ENCODE data around the gene ING1. TPM values are rescaled to one million over a fixed set of nuclear protein-coding genes. Genes with fewer than 3 reads are reported as not detected.

ING1 gene
- total RNA-seq, 1 donor from 2014 or later = 16.5 TPM

DNA sequence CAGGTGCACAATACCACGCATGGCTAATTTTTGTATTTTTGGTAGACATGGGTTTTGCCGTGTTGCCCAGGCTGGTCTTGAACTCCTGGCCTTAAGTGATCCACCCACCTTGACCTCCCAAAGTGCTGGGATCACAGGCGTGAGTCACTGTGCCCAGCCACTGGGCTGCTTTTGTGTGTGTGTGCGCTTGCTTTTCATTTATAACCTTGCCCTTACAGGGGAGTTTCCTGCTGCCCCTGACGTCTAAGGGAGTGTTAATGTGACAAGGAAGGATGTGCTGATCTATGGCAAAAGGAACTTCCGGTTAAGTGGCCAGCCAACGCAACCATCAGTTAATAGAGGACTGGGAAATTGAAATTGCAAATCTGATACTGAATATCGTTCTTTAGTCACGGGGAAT lies 57.7 kb downstream of the ING1 start:
- DNase-seq (ENCODE audit: low read depth) = peak; percentile 17

DNA sequence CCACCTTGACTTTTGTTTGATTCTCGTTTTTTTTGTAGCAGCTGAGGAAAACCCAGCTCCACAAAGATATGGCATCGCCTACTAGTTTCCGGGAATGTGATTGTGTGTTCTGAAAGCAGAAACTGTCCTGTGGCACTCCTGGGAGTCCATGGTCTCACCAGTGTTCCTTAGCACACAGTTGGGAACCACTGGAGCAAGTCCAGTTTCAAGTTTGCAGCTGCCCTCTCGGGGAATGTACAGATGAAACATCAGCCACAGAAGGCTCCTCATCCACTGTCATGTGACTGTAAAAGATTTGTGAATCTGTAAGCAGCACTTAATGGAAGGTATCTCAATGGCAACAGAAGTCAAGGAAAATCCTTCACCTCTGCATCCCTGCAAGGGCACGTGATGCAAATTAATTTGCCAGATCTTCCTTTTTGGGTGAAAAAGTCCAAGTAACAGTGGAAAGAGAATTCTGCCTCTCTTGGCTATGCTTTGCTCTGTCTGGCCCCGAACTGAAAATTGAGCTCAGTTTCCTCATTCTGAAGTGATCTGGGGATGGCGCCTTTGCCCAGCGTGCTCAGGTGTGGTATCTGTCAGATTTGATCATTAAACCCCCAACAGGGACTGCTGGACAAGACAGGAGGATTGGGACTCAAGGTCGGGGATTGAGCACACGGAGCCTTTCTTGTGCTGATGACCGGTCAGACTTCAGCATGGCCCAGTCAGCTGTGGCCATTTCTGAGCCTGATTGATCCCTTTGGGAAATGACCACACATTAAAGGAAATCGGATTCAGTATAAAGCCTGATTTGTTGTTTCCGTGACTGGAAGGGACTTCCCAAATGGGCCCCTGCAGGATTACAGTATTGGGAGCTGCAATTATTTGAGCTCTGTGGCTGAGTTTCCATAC lies 58.8 kb downstream of the ING1 start:
- no peak for DNase-seq (ENCODE audit: low read depth)

Other genes with a start within 250 kb of the ING1 start
- gene RAB20, start 152.0 kb upstream of the ING1 start, total RNA-seq = 13.9 and 17.7 TPM in 2 replicates
- 15.6 and 30.5 TPM in 2 replicates for gene NAXD, start 98.2 kb upstream of the ING1 start, total RNA-seq
- 68.2 and 73.5 TPM in 2 replicates for gene CARS2, start 7.6 kb upstream of the ING1 start, total RNA-seq
- 77.4 and 120 TPM in 2 replicates for gene ANKRD10, start 201.4 kb downstream of the ING1 start, total RNA-seq

Data from renal cortical epithelial cell (primary cell).